ENCODE data around the gene ST6GALNAC5.
A peak's percentile ranks its signal among the peaks of the same experiment; 100 is the strongest.
"Not testable (repeated sequence)": the region's sequence is repeated elsewhere in the genome, so short reads cannot be mapped to it uniquely, and the experiment has no call there.

ST6GALNAC5 gene

DNA sequence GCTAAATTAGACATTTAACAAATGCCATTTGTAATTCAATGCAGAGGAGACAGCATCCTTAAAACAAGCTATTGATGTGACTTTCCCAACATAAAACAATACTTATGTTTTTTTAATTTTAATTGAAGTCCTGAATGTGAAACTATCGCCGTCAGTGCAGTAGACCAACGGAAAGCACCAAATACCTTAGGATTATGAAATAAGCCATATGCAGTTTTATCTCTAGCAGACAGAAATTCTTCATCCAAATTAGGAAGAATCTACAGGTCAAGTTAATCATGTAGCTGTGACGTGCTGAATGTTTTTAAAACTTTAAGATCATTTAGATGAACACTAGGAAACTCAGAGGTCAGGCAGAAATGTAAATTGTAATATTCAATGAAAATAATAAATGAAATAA lies 714 bp upstream of the ST6GALNAC5 start:
- FAIRE-seq (no peak), DNase-seq (ENCODE audit: low spot score) (no peak)

DNA sequence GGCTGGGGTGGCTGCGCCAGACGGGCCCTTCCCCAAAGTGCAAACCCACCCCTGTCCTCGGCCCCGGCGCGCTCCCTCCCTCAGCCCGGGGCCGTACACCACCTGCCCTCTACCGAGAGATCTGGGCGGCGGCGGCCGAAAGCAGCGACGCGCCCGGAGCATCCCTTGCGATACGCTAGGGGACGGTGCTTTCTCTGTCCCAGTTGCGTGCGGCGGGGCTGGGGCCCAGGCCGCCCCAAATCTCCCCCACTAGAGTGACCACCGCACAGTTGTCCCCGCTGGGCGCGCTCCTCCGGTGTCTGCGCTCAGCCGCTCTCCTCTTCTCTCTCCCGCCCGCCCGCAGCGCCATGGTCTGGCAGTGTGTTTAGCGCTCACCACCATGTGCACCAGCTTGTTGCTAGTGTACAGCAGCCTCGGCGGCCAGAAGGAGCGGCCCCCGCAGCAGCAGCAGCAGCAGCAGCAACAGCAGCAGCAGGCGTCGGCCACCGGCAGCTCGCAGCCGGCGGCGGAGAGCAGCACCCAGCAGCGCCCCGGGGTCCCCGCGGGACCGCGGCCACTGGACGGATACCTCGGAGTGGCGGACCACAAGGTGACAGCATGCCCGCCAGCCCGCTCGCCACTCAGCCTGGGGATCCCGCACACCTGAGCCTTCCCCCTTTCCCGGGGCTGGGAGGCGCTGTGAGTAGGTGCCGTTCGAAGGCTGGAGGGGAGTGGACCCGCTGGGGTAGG lies 1.0 kb downstream of the ST6GALNAC5 start:
- DNase-seq (ENCODE audit: low spot score) (no peak), FAIRE-seq (no peak)

DNA sequence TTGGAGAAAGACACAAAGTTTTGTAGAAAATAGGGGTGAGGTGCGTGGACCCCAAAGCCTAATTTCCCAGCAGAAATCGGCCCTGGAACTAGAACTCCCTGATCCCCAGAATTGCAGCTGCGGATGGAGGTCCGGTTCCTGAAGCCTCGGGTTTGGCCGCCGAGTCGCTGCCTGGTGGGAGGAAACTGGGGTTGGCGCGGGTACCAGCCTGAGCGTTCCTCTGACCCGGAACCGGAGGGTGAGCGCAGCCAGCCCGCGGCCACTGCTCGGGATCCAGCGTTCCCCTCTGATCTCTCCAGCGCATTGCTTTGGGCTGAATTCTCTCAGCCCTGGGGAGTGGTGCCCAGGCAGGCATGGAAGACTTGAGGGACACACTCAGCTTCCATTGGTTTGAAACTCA lies 1.6 kb downstream of the ST6GALNAC5 start:
- FAIRE-seq (no peak), DNase-seq (ENCODE audit: low spot score) (no peak)

DNA sequence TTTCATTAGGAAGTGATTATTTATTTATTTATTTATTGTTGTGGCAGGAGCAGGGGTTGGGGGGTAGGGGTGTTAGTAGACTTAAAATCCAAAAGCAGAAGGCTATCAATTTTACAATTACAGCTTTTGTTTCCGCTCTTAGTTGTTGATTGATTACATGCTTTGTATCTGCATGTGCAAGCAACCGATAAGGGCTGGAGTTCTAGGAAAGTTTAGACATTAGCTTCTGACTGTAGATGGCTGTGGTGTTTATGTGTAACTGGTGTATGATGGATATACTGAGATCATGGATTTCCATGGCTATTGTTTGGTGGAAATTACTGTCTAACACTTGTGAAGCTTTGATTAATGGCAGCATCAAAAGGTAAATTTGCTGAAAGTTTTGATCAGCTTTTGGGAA lies 2.8 kb downstream of the ST6GALNAC5 start:
- DNase-seq (ENCODE audit: low spot score) (no peak), FAIRE-seq (no peak)

DNA sequence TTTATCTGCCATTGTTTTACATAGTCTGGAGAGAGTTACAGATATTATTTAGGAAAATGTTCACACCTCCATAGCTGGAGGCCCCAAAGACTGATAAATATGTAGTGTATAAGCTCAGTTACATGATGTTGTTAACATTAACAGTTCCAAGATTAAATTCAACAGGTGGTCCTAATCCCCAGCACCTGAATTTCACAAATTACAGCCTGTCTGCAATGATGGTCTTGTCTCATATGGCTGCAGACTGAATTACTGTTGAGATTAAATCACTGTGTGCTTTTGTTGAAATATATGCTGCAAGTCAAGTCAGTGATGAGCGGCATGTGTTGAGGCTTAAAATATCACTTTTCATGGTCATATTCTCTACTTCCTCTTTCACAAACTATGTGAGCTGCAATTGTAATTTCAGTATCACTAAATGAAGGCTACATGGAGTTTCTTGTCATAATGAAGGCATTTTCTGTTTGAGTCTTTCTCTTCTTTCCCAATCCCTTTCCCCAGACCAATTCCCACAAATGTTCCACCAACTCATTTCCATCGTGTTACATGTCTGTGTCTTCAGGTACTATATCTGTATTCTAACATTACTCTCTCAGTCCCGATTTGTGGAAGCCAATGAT lies 4.2 kb downstream of the ST6GALNAC5 start:
- DNase-seq (ENCODE audit: low spot score): no peak
- no peak for FAIRE-seq

DNA sequence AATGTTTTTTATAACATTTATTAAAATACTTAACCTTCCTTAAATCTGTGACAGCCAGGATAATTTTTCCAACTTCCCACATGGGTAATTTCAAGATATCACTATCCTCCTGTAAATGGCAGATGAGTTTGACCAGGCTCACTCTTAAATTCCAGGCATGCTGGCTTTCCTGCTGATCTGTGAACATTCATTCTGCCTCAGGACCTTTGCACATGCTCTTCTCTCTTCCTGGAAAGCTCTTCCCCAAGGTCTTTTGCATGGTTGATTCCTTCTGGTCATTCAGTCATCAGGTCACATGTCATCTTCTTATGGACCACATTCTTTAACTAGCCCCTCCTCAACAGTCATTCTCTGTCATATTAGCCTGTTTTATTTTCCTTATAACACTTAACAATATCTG lies 5.7 kb downstream of the ST6GALNAC5 start:
- FAIRE-seq: no peak

DNA sequence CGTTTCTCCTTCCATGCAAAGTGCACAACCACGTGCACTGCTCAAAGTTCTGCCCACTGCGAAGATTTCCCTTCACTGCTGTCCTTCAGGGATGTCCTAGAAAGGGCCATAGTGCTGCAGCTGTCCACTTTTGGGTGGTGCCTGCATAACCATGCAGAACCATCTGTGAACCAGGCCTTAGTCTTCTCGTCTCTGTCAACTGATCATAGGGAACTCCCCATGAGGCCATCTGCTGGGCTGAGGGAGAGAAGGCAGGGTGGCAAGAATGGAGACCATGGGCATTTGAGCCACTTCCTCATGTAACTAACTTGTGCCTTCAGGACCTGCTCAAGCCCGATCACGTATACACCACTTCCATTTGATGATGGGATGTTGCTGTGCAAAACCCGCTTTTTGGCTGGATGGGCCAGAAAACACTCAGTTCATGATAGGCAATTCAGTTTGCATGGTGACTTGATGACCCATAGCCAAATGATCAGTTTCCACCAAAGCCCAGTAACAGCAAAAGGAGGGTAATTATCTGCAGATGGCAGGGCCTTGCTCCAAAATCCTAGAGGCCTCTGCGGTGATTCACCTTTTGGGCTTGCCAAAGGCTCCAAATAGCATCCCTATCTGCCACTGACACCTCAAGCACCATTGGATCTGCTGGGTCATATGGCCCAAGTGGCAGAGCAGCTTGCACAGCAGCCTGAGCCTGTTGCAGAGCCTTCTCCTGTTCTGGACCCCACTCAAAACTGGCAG lies 9.5 kb downstream of the ST6GALNAC5 start:
- DNase-seq (ENCODE audit: low spot score) (no peak), FAIRE-seq (no peak)

More for the DNA sequence above, 5.7 kb downstream of the ST6GALNAC5 start:
- DNase-seq (ENCODE audit: low spot score): no peak

DNA sequence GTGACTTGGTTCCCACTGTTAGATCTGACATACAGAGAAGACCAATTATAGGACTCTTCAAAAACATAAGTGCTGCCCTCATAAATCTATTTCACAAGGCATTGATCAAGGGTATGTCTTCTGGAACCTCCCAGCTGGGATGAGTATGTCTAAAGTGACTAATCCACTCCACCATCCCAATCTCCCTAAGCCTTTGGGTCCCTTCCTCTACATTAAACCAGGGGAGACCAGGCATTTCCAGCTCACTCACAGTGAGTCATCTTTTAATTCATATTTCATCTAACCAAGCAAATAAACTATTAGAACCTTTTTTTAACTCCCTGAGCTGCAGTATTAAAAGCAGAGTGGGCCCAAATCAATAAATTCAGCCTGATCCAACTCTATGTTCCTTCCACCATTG lies 11.7 kb downstream of the ST6GALNAC5 start:
- not testable (repeated sequence) for DNase-seq (ENCODE audit: low spot score); FAIRE-seq

DNA sequence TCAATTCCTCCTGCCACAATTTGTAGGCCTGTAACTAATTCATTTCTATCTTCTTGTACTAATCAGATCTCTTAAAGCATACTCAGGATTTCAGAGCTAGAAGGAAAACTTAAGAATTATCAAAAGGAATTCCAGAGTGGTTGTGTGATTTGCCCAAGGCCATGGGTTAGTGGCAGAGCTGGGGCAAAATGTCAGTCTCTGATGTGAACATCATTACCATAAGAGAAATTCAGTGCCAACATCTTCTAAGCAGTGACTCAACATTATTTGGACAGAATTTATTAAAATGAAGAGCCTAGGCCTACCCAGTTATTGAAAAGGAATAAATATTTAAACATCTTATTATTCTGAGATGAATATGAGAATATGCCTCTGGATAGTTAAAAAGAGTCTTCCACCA lies 14.5 kb downstream of the ST6GALNAC5 start:
- DNase-seq (ENCODE audit: low spot score) (no peak), FAIRE-seq (no peak)

DNA sequence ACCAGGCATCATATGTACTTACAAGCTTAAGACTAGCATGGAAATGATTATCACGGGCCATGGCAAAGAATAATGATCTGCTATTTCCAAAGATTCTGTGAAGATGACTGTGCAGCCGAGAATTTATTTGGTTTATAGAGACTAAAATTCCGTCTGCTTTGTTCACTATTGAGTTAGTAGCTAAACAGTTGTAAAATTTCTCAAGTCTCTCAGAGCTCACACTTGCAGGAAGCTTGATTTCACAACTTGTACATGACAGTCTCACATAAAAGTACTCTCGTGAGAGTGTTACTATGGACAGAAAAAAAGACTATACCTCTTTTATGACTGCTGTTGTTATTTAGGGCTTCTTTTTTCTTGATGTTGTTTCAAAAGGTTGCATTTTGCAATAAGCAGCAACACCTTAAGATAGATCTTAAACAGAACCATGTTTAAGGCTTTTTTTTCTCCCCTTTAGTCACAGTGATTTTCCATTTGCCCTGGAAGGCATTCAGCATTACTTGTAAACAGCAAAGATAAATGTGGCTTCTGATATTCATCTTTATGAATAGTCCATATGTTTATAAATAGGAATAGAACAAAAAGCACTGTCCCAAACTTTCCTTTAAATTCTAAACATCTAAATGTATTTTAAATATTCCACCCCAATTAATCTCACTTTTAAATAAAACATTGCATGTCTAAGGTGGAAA lies 24.8 kb downstream of the ST6GALNAC5 start:
- no peak for FAIRE-seq

DNA sequence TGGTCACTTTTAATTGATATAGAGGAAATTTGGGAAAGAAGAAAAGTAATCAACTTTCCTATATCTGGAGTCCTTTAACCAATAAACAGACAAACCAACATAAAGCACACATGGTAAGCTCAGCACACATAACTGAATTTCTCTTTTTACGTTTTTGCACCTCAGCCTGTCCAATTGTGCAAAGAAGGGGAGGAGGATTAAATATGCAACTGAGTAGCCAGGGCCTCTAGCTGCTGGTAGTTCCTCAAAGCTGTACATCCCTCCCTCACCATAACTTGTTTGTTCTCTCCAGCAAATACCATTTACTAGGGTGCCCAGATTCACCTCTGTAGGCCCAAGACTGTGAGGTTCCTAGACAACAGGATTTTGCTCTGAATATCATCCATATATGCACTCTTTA lies 25.4 kb downstream of the ST6GALNAC5 start:
- DNase-seq (ENCODE audit: low spot score): no peak
- FAIRE-seq: no peak

More for the DNA sequence above, 24.8 kb downstream of the ST6GALNAC5 start:
- DNase-seq (ENCODE audit: low spot score): no peak

DNA sequence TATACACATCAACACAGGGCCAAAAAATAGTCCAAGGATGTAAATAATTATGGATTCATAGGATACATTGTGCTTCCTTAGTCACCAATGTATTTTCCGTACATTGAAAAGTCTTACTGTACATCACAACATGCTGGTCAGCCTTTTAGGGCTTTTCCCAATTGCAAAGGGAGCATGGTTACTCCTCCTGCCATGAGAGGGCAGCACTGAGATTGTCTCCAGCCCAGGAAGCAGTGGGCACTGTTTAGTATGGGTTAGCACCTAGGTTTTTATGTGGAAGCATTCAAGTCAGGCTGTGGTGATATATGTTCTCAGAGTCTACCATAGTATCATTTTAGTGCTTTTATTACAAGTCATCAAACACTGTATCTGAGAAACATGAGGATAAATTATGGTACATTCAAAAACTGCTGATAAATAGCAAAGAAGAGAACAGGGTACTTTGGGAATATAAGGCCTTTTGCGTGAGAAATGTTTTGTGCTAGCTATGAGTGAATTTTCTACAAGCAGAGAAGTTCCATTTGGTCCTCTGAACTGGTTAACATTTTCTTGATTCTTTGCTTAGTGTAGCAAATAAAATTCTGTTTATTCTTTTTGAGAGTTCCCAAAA lies 34.0 kb downstream of the ST6GALNAC5 start:
- peak; percentile 64 for FAIRE-seq
- DNase-seq (ENCODE audit: low spot score): peak; percentile 51

DNA sequence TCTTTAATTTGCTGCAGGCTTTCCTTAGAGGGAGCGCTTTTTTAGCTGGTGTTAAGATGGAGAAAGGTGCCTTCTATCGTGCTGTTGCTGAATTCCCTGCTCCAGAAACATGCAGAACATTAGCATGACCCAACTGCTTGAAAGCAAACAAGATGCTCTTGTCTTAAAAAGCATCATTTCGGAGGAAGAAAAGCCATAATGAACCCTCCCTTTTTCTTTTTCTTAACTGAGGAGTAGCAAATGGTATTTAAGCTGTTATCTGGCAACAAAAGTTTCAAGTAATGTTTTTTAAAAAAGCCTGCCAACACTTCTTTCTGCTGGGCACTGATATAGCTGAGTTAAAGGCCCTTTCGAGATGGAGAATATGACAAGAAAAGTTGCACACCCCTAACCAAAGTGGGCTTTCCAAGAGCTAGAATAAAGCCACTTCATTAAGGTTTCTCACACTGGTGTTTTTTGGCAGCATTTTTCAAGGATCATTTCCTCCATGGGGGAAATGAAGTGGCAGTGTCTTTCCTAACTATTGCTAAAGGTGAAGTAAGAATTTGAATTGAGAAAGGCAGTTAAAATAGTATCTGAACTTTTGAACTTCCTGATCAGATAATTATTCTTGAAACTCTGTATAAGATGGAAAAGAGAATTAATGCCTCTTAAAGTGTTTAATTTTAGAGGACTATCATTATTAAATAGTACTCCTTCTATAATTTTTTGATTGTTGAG lies 38.8 kb downstream of the ST6GALNAC5 start:
- no peak for FAIRE-seq

DNA sequence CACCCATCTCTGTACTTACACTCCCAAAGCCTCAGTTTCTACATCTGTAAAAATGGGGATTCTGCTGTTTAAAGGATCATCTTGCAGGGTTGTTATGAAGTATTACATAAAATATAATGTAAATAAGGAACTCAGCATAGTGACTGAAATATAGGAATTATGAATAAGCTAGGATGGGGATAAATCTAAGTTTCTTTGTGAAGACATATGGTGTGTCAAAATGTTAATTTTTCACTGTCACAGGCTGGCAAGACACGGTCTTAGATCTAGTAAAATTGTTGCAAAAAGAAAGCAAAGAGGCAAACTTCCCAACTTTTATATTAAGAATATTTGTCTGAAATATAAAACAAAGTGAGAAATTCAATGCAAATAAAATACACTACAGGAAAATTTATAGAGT lies 42.0 kb downstream of the ST6GALNAC5 start:
- FAIRE-seq (no peak), DNase-seq (ENCODE audit: low spot score) (no peak)

More for the DNA sequence above, 38.8 kb downstream of the ST6GALNAC5 start:
- no peak for DNase-seq (ENCODE audit: low spot score)

DNA sequence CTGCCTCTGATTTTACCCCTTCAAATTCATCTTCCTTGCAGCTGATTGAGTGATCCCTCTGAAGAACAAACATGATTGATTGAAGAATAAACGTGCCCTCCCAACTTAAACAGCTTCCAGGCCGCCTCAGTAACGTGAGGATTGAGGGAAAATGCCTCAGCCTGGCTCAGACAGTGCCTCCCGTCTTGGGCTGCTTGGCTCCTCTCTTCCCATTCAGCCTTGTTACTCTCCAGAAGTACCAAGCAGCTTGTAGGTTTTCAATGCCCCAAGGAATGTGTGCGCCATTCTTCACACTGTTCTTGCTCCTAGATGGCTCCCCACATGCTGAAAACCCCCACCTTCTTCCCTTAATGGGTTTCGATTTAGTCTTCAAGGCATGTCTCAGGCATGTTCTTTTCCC lies 51.8 kb downstream of the ST6GALNAC5 start:
- no peak for DNase-seq (ENCODE audit: low spot score)

DNA sequence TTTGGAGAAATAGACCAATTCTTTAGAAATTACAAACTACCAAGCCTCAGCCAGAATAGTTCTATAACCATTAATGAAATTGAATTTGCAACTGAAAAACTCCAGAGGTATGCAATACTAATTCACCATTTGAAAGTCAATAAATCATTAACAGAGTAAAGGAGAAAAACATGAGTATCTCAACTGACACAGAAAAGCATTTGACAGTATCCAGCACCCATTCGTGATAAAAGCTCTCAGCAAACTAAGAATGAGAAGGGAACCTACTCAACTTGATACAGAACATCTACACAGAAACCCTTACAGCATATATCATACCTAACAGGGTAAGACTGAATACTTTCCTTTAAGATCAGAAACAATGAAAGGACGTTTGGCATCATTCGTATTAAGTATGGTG lies 54.3 kb downstream of the ST6GALNAC5 start:
- no peak for DNase-seq (ENCODE audit: low spot score)
- FAIRE-seq: peak; percentile 22

More for the DNA sequence above, 51.8 kb downstream of the ST6GALNAC5 start:
- FAIRE-seq: no peak

DNA sequence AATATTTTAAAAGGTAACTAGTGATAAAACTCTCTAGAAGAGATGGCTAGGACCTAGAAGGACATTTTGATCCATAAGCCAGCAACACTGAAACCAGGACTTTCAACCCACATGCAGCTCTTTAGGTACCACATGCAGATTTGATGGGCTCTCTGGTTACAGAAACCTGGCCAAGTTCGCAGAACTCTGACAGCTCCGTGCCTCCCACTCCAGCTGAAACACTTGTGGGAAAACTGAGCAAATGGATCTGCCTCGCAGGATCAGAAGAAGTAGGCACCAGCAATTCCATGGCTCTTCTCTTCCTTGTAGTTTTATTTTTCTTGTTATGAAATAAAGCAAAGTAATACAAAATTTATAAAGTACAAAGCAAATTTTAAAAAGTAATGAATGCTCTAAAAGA lies 58.5 kb downstream of the ST6GALNAC5 start:
- DNase-seq (ENCODE audit: low spot score): no peak
- no peak for FAIRE-seq

DNA sequence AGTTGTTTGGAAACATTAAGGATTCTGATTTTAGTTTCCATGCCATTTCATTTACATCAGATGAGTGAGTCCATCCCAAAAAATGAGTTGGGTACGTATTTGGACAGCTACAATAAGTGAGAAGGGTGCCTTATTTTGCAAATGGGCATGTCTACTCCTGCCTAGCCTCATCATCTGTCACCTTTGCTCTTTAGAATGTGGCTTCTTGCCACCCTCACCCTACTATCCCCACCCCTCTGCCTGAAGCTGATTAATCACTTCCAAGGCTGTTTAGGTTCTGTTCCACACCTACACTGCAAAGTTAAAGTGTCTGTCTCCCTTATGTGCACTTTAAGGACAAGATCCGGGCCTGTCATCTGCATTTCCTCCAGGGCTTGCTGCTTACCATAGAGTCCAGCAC lies 61.2 kb downstream of the ST6GALNAC5 start:
- DNase-seq (ENCODE audit: low spot score) (no peak), FAIRE-seq (no peak)

DNA sequence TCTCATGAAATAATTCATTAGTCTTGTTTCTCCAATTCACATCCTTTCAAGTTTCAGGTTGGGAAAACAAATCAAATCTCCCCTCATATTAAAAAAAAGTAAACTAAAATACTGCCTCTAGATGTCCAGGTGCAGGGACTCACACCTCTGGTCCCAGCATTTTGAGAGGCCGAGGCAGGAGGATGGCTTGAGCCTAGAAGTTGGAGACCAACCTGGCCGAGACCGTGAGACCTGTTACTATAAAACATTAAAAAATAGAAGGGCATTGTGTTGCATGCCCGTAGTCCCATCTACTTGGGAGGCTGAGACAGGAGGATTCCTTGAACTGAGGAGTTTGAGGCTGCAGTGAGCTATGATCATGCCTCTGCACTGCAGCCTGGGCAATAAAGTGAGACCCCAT lies 61.9 kb downstream of the ST6GALNAC5 start:
- FAIRE-seq (no peak), DNase-seq (ENCODE audit: low spot score) (no peak)
